ENCODE results near the gene TCN1.

DNA sequence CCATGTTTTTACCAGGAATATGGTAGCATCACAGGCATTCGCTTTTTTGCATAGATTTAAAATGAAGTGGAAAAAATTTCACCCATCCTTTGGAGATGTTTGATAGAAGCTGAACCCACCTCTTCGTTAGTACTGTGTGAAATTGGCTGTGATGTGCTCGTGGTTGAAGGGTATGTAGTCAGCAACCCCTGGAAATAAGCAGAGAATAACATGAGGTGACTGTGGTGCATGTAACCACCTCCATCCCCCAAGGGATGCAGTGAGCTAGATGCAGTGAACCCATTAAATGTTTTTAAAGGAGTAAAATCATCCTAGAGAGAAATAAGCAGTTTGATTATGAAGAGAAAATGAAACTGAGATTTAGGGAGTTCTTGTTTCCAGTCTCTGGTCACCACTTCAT, 36.9 kb downstream of the TCN1 start:
- no peak for TF ChIP-seq POLR2A (IDR thresholded peaks at IDR 0.05)
- no peak for TF ChIP-seq POLR2AphosphoS5 (IDR thresholded peaks at IDR 0.05)
- TF ChIP-seq, protein P1, sequence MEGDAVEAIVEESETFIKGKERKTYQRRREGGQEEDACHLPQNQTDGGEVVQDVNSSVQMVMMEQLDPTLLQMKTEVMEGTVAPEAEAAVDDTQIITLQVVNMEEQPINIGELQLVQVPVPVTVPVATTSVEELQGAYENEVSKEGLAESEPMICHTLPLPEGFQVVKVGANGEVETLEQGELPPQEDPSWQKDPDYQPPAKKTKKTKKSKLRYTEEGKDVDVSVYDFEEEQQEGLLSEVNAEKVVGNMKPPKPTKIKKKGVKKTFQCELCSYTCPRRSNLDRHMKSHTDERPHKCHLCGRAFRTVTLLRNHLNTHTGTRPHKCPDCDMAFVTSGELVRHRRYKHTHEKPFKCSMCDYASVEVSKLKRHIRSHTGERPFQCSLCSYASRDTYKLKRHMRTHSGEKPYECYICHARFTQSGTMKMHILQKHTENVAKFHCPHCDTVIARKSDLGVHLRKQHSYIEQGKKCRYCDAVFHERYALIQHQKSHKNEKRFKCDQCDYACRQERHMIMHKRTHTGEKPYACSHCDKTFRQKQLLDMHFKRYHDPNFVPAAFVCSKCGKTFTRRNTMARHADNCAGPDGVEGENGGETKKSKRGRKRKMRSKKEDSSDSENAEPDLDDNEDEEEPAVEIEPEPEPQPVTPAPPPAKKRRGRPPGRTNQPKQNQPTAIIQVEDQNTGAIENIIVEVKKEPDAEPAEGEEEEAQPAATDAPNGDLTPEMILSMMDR (IDR thresholded peaks at IDR 0.05): no peak
- TF ChIP-seq EP300 (IDR thresholded peaks at IDR 0.05): no peak

Data from upper lobe of left lung (tissue), 4 donors.